ENCODE measurements around the gene MBOAT7.
A peak's percentile ranks its signal among the peaks of the same experiment; 100 is the strongest.

Gene MBOAT7

GRCh38 chr19:54162241-54162805 lies 27.1 kb downstream of the MBOAT7 start:
- DNase-seq (ENCODE audit: low read depth), result peak; percentile 61

DNA sequence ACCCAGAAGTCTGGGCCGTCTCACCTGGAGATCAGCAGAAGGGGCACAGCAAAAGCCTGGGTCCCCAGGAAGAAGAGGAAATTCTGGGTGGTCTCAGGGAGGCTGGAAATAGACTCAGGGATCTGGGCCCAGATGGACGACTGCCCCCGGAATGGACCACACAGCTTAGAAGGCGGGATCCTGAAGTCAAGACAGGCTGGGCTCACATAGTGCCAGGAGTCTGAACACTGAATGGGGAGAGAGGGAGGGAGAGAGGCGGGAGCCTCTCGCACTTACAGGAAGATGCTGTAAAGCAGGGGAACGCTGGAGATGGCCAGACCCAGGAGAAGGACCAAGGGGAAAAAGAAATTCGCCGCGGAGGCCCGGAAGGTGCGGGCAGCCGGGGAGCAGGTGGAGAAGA lies 28.5 kb downstream of the MBOAT7 start:
- no peak for DNase-seq (ENCODE audit: low read depth)

DNA sequence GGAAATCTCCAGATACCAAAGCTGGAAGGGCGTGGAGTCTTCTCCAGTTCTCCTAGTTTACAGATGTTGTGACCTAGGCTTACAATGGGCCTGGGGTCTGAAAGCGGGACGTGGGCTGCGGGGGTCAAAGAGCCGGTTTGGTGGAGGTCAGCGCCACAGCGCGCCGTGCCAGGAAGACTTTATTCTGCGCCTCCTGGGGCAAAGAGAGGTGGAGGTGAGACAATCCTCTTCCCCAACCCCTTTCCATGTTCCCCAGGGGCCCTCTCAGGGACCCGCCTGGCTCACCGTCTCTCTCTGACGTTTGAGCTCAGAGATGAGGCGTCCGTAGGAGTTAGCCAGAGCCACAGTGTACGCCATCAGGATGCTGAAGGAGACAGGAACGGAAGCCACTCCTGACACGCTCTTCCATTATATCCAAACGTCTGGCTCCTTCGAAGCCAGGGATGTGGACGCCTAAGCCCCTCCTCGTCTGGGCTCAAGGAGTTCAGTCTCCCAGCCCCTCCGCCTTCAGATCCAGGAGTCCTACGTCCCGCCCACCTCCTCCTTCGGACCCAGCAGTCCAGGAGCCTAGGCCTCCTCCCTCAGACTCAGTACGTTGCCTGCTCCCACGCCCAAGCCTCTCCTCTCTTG lies 29.1 kb downstream of the MBOAT7 start:
- no peak for DNase-seq (ENCODE audit: low read depth)

DNA sequence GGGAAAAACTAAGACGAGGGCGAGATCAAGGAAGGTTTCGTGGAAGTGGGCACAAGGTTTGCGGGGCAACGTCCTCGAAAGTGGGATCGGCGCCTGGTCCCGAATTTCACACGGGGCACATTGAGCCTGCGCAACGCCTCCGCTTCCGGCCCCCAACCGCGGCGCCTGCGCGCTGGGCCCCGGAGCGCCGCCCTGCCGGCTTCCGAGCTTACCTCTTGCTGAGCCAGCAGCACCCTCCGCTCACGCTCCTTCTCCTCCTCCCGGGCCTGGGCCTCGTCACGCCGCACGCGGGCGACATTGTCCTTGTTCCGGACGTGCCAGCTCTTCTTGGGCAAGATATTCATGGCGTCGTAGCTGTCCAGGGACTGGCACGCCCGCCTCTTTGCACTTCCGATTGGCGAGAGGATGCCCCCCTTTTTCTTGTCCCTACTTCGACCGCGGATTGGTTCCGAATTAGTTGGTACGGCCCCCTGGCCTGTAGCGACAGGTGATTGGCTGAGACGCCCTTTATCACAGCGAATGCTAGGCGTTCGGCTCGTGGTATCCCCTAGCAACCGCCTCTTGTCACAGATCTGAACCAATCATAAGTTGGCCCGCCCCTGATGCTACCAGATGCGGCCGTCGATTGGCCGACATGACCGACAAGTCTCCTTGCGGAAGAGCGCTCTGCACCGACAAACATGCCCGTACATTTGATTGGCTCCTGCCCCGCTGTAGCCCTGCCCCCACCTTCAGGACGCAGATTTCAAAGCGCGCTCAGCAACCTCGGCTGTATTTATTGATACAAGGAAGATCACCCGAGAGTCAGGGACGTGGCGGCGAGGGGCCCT lies 29.8 kb downstream of the MBOAT7 start, which contains the start of gene LENG1:
Gene LENG1 (minus strand): TSS at position 370 of the 830 bp plus-strand sequence. CDS start 26 bp downstream, at position 344.
- DNase-seq (ENCODE audit: low read depth), result peak; percentile 96

GRCh38 chr19:54158812-54159351 lies 30.5 kb downstream of the MBOAT7 start:
- DNase-seq (ENCODE audit: low read depth), result no peak

GRCh38 chr19:54156953-54157352 lies 32.4 kb downstream of the MBOAT7 start:
- DNase-seq (ENCODE audit: low read depth), result no peak

- DNase-seq (ENCODE audit: low read depth), result no peak
These were observed 32.9 kb downstream of the MBOAT7 start for GRCh38 chr19:54156490-54156889.

- DNase-seq (ENCODE audit: low read depth), result no peak
These were observed 33.7 kb downstream of the MBOAT7 start for GRCh38 chr19:54155694-54156093.

- no peak for DNase-seq (ENCODE audit: low read depth)
These were observed 34.6 kb downstream of the MBOAT7 start for GRCh38 chr19:54154603-54155345.

- DNase-seq (ENCODE audit: low read depth), result no peak
These were observed 35.6 kb downstream of the MBOAT7 start for GRCh38 chr19:54153731-54154326.

DNA sequence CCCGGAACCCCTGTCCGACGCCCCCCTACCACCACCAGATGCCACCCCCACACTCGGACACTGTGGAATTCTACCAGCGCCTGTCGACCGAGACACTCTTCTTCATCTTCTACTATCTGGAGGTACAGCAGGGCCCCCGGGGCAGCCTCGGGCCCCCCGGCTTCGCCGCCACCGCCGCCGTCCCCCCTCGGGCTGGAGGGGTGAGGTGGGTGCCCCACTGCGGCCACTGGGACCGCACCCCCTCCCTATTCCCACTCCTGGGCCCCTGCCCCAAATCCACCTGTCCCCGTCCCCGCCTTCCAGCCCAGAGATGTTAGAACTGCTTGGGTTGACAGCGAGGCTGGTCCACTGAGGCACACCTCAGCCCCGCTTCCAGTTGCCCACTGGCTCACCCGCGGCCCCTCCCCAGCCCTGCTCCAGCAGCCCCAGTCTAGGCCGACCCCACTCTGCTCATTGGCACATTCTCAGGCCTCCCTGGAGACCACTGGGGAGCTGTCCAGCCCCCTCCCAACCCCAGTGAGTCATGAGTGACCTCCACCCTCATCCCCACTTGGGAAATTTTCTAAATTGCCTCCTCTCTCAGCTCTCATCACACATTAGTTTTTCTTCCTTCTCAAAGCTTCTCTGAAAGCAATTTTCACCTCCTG lies 36.4 kb downstream of the MBOAT7 start:
- no peak for DNase-seq (ENCODE audit: low read depth)

GRCh38 chr19:54152267-54152666 lies 37.1 kb downstream of the MBOAT7 start:
- no peak for DNase-seq (ENCODE audit: low read depth)

- no peak for DNase-seq (ENCODE audit: low read depth)
These were observed 37.9 kb downstream of the MBOAT7 start for GRCh38 chr19:54151362-54152035.

- no peak for DNase-seq (ENCODE audit: low read depth)
These were observed 40.2 kb downstream of the MBOAT7 start for GRCh38 chr19:54149021-54149812.

DNA sequence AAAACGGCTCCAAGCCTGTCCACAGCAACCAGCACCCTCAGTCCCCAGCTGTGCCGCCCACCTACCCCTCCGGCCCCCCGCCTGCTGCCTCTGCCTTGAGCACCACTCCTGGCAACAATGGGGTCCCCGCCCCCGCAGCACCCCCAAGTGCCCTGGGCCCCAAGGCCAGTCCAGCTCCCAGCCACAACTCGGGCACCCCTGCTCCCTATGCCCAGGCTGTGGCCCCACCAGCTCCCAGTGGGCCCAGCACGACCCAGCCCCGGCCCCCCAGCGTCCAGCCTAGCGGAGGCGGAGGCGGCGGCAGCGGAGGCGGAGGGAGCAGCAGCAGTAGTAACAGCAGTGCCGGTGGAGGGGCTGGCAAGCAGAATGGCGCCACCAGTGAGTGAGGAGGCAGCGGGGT lies 41.2 kb downstream of the MBOAT7 start:
- DNase-seq (ENCODE audit: low read depth), result no peak

DNA sequence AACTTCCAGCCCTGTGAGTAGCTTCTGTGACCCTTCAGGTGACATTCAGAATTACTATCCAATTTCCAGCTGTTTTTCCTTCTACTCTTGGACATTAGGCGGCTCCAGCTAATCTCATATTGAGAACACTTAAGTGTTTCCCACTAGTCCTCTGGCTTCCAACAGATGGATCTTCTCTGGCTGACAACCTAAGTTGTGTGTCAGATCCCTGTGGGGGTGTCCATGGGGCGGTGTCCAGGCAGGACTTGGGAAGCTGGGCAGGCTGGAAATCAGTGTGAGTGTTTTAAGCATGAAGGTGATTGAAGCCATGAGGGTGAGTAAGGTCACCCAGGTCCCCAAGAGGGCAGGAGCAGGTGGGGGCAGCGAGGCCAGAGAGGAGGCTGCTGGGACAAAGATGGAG lies 41.7 kb downstream of the MBOAT7 start:
- DNase-seq (ENCODE audit: low read depth), result no peak

GRCh38 chr19:54145541-54146158 lies 43.7 kb downstream of the MBOAT7 start:
- no peak for DNase-seq (ENCODE audit: low read depth)

GRCh38 chr19:54142166-54142780 lies 47.1 kb downstream of the MBOAT7 start:
- no peak for DNase-seq (ENCODE audit: low read depth)

- DNase-seq (ENCODE audit: low read depth), result no peak
These were observed 48.0 kb downstream of the MBOAT7 start for GRCh38 chr19:54141356-54141755.
